Measurements from ENCODE around the gene TRMT61A. TPM values are rescaled to one million over a fixed set of nuclear protein-coding genes. Genes with fewer than 3 reads are reported as not detected.

The TRMT61A gene
- total RNA-seq, 4 donors from 2014 or later: 12.4 to 36.0 (median 15.1) TPM

- DNase-seq (ENCODE audit: low spot score) (peak; percentile 58), ATAC-seq (ENCODE audit: low FRiP score) (peak; percentile 63)
- TF ChIP-seq, protein P1, sequence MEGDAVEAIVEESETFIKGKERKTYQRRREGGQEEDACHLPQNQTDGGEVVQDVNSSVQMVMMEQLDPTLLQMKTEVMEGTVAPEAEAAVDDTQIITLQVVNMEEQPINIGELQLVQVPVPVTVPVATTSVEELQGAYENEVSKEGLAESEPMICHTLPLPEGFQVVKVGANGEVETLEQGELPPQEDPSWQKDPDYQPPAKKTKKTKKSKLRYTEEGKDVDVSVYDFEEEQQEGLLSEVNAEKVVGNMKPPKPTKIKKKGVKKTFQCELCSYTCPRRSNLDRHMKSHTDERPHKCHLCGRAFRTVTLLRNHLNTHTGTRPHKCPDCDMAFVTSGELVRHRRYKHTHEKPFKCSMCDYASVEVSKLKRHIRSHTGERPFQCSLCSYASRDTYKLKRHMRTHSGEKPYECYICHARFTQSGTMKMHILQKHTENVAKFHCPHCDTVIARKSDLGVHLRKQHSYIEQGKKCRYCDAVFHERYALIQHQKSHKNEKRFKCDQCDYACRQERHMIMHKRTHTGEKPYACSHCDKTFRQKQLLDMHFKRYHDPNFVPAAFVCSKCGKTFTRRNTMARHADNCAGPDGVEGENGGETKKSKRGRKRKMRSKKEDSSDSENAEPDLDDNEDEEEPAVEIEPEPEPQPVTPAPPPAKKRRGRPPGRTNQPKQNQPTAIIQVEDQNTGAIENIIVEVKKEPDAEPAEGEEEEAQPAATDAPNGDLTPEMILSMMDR (IDR thresholded peaks at IDR 0.05): no peak
Measured at GRCh38 chr14:103558071-103558882, 29.3 kb downstream of the TRMT61A start.

GRCh38 chr14:103559766-103560165 is 30.8 kb downstream of the TRMT61A start:
- ATAC-seq (ENCODE audit: low FRiP score) (no peak), DNase-seq (ENCODE audit: low spot score) (no peak)
- TF ChIP-seq, protein P1 (IDR thresholded peaks at IDR 0.05): no peak

DNA sequence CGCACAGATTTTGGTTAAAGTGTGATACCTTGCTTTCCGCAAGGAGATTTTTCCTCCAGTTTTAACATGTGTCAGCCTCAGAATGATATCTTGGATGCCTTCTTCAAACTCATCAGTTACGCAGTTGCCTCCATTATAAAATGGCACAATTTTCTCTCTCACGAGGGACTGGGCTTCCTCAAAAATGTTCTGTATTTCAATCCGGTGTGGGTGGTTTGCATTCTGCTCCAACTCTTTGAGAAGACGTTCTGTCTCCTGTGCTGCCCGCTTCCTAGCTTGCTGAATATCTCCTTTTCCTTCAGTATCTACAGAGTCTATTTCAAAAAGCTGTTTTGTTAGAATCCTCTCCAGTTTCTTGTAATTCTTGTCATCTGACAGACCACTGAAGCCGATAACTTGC is 31.7 kb downstream of the TRMT61A start:
- ATAC-seq (ENCODE audit: low FRiP score) (no peak), DNase-seq (ENCODE audit: low spot score) (no peak)
- TF ChIP-seq, protein P1 (IDR thresholded peaks at IDR 0.05): no peak

DNA sequence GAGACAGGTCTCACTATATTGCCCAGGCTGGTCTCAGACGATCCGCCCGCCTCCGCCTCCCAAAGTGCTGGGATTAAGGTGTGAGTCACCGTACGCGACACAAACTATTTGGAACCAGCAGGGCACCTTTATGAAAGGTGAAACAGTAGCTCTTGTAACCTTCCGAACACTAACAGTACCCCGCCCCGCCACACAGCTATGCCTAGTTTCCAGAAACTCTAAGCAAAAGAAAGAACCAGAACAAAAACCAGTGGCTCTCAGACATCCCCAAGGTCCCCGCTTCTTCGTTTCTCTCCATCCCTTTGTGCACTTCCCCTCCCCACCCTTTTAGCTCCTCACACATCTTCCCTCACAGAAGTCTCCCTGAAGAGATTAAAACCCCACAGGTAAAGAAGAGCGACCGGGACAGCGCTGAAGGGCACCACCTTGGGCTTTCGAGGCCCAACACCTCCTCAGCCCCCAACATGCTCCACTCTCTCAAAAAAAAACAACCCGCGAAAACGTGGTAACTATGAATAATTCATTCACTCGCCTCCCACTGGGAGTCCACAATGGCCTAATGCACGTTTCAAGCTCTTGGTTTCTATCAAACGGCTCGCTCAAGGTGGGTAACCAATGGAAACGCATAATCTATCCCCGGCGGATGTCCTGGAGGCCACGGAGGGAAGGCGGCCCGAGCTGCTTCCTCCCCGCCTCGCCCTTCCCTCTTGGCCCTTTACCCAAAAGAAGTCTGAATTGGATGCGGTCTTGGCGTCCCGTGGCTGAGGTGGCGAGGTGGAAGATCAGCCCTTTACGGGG is 32.6 kb downstream of the TRMT61A start:
- TF ChIP-seq, protein P1 (IDR thresholded peaks at IDR 0.05): no peak
- DNase-seq (ENCODE audit: low spot score) (no peak), ATAC-seq (ENCODE audit: low FRiP score) (peak; percentile 11)

GRCh38 chr14:103562179-103562428 is 33.1 kb downstream of the TRMT61A start:
- TF ChIP-seq, protein P1 (IDR thresholded peaks at IDR 0.05): no peak
- DNase-seq (ENCODE audit: low spot score) (no peak), ATAC-seq (ENCODE audit: low FRiP score) (peak; percentile 46)

- DNase-seq (ENCODE audit: low spot score) (no peak), ATAC-seq (ENCODE audit: low FRiP score) (peak; percentile 72)
- TF ChIP-seq, protein P1 (IDR thresholded peaks at IDR 0.05): no peak
Measured at GRCh38 chr14:103562429-103563225, 33.6 kb downstream of the TRMT61A start, which contains the start of the genes BAG5 and COA8. TSS of gene BAG5 (minus strand) at chr14:103562657. CDS start at chr14:103561164, 1,493 bp downstream. TSS of gene COA8 (plus strand) at chr14:103562960. CDS start at chr14:103563002, 42 bp downstream.
